ENCODE results near the gene FAM120B.
"Not testable (repeated sequence)": the region's sequence is repeated elsewhere in the genome, so short reads cannot be mapped to it uniquely, and the experiment has no call there.

Gene FAM120B

GRCh38 chr6:170305805-170306323 lies 694 bp upstream of the FAM120B start:
- no peak for DNase-seq

GRCh38 chr6:170307080-170307545 lies 555 bp downstream of the FAM120B start:
- no peak for DNase-seq

GRCh38 chr6:170308761-170309160 lies 2.2 kb downstream of the FAM120B start:
- no peak for DNase-seq

- DNase-seq, result no peak
Measured at GRCh38 chr6:170311696-170312095, 5.1 kb downstream of the FAM120B start.

- no peak for DNase-seq
Measured at GRCh38 chr6:170312876-170313275, 6.3 kb downstream of the FAM120B start.

- no peak for DNase-seq
Measured at GRCh38 chr6:170313716-170314295, 7.2 kb downstream of the FAM120B start.

- no peak for DNase-seq
Measured at GRCh38 chr6:170314983-170315382, 8.4 kb downstream of the FAM120B start.

GRCh38 chr6:170316071-170316470 lies 9.5 kb downstream of the FAM120B start:
- no peak for DNase-seq

GRCh38 chr6:170317076-170317475 lies 10.5 kb downstream of the FAM120B start:
- DNase-seq, result no peak

- no peak for DNase-seq
Measured at GRCh38 chr6:170317718-170318117, 11.2 kb downstream of the FAM120B start.

- DNase-seq, result no peak
Measured at GRCh38 chr6:170329321-170329720, 22.8 kb downstream of the FAM120B start.

GRCh38 chr6:170335199-170335598 lies 28.6 kb downstream of the FAM120B start:
- DNase-seq, result not testable (repeated sequence)

- DNase-seq, result no peak
Measured at GRCh38 chr6:170344631-170345576, 38.3 kb downstream of the FAM120B start.

- no peak for DNase-seq
Measured at GRCh38 chr6:170345662-170346061, 39.1 kb downstream of the FAM120B start.

- DNase-seq, result no peak
Measured at GRCh38 chr6:170346649-170347048, 40.1 kb downstream of the FAM120B start.

- DNase-seq, result no peak
Measured at GRCh38 chr6:170347091-170347490, 40.5 kb downstream of the FAM120B start.

GRCh38 chr6:170347975-170348374 lies 41.4 kb downstream of the FAM120B start:
- DNase-seq, result no peak

- DNase-seq, result not testable (repeated sequence)
Measured at GRCh38 chr6:170351456-170351855, 44.9 kb downstream of the FAM120B start.

- not testable (repeated sequence) for DNase-seq
Measured at GRCh38 chr6:170355190-170355589, 48.6 kb downstream of the FAM120B start.

GRCh38 chr6:170355661-170356060 lies 49.1 kb downstream of the FAM120B start:
- no peak for DNase-seq

- no peak for DNase-seq
Measured at GRCh38 chr6:170357812-170358211, 51.3 kb downstream of the FAM120B start.

- no peak for DNase-seq
Measured at GRCh38 chr6:170358496-170358895, 51.9 kb downstream of the FAM120B start.

- no peak for DNase-seq
Measured at GRCh38 chr6:170360476-170360875, 53.9 kb downstream of the FAM120B start.

GRCh38 chr6:170361335-170361734 lies 54.8 kb downstream of the FAM120B start:
- DNase-seq, result no peak
